H9 (cell line): ENCODE measurements around the gene SPRR5. TPM values are rescaled to one million over a fixed set of nuclear protein-coding genes. Genes with fewer than 3 reads are reported as not detected.

Experiments
- DNase-seq: peaks from one replicate; pipeline ENCODE4 v3.0.0-alpha.2; 2017
- H2AFZ ChIP-seq: one replicate; pipeline ENCODE4 v1.6.1; 2013; ENCODE audit warnings: mild to moderate bottlenecking, low read length, control low read depth, moderate library complexity
- H2AK5ac ChIP-seq: 2 replicates; pipeline ENCODE4 v1.6.1; 2013; ENCODE audit warnings: low read length, control low read depth, mixed read lengths; ENCODE audit not compliant: insufficient read length
- H2BK120ac ChIP-seq: one replicate; pipeline ENCODE4 v1.6.1; 2013; ENCODE audit warnings: low read depth, mild to moderate bottlenecking, low read length, control low read depth, inconsistent platforms; ENCODE audit not compliant: poor library complexity, severe bottlenecking
- H2BK12ac ChIP-seq: 2 replicates; pipeline ENCODE4 v1.6.1; 2013; ENCODE audit warnings: low read length, control low read depth, mixed read lengths, low read depth; ENCODE audit not compliant: insufficient read length
- H2BK15ac ChIP-seq: 2 replicates; pipeline ENCODE4 v1.6.1; 2013; ENCODE audit warnings: low read depth, low read length, control low read depth
- H2BK20ac ChIP-seq: one replicate; pipeline ENCODE4 v1.6.1; 2013; ENCODE audit warnings: low read depth, mild to moderate bottlenecking, low read length, control low read depth, inconsistent platforms; ENCODE audit not compliant: poor library complexity, severe bottlenecking
- H2BK5ac ChIP-seq: 2 replicates; pipeline ENCODE4 v1.6.1; 2013; ENCODE audit warnings: low read length, control low read depth, mixed read lengths; ENCODE audit not compliant: insufficient read length
- H3K14ac ChIP-seq: 2 replicates; pipeline ENCODE4 v1.6.1; 2013; ENCODE audit warnings: low read length, control low read depth; ENCODE audit not compliant: insufficient read depth
- H3K18ac ChIP-seq: 2 replicates; pipeline ENCODE4 v1.6.1; 2013; ENCODE audit warnings: low read depth, mild to moderate bottlenecking, mixed read lengths, low read length, control low read depth; ENCODE audit not compliant: insufficient read length
- H3K23ac ChIP-seq: 2 replicates; pipeline ENCODE4 v1.6.1; 2013; ENCODE audit warnings: low read length, control low read depth, mixed read lengths, low read depth; ENCODE audit not compliant: insufficient read length
- H3K23me2 ChIP-seq: 2 replicates; pipeline ENCODE4 v1.6.1; 2013; ENCODE audit warnings: low read depth, mild to moderate bottlenecking, mixed read lengths, low read length, control low read depth; ENCODE audit not compliant: insufficient read length, poor library complexity, severe bottlenecking
- H3K27ac ChIP-seq: 2 replicates; pipeline ENCODE4 v1.5.1; 2013; ENCODE audit warnings: low read length, control low read depth, mixed read lengths, low read depth; ENCODE audit not compliant: insufficient read length
- H3K27me3 ChIP-seq: 2 replicates; pipeline ENCODE4 v1.6.1; 2013; ENCODE audit warnings: low read length, control low read depth, inconsistent platforms; ENCODE audit not compliant: insufficient read depth
- H3K4ac ChIP-seq: 2 replicates; pipeline ENCODE4 v1.6.1; 2013; ENCODE audit warnings: low read depth, mild to moderate bottlenecking, control low read depth, inconsistent platforms, low read length, moderate library complexity
- H3K4me1 ChIP-seq: 2 replicates; pipeline ENCODE4 v1.6.1; 2013; ENCODE audit warnings: low read length, control low read depth, inconsistent platforms; ENCODE audit not compliant: insufficient read depth
- H3K4me2 ChIP-seq: 2 replicates; pipeline ENCODE4 v1.6.1; 2013; ENCODE audit warnings: low read length, control low read depth, mixed read lengths; ENCODE audit not compliant: insufficient read length, insufficient read depth
- H3K56ac ChIP-seq: 2 replicates; pipeline ENCODE4 v1.6.1; 2013; ENCODE audit warnings: low read depth, mild to moderate bottlenecking, mixed read lengths, low read length, control low read depth; ENCODE audit not compliant: insufficient read length
- H3K79me1 ChIP-seq: 2 replicates; pipeline ENCODE4 v1.6.1; 2013; ENCODE audit warnings: low read depth, mild to moderate bottlenecking, moderate library complexity, low read length, control low read depth, inconsistent platforms; ENCODE audit not compliant: insufficient read depth, poor library complexity, severe bottlenecking
- H3K79me2 ChIP-seq: 2 replicates; pipeline ENCODE4 v1.6.1; 2013; ENCODE audit warnings: low read length, control low read depth, inconsistent platforms; ENCODE audit not compliant: insufficient read depth
- H3K9ac ChIP-seq: 2 replicates; pipeline ENCODE4 v1.6.1; 2013; ENCODE audit warnings: low read length, control low read depth, mixed read lengths; ENCODE audit not compliant: insufficient read length; ENCODE audit errors: extremely low read depth
- H3K9me3 ChIP-seq: one replicate; pipeline ENCODE4 v1.6.1; 2013; ENCODE audit warnings: low read depth, low read length, inconsistent platforms; ENCODE audit not compliant: control insufficient read depth
- H3T11ph ChIP-seq: one replicate; pipeline ENCODE4 v1.6.1; 2013; ENCODE audit warnings: mild to moderate bottlenecking, low read length, control low read depth, inconsistent platforms
- H4K20me1 ChIP-seq: one replicate; pipeline ENCODE4 v1.6.1; 2013; ENCODE audit not compliant: control insufficient read depth, insufficient read length, insufficient read depth
- H4K5ac ChIP-seq: 2 replicates; pipeline ENCODE4 v1.6.1; 2013; ENCODE audit warnings: low read depth, mild to moderate bottlenecking, mixed read lengths, low read length, control low read depth; ENCODE audit not compliant: insufficient read length
- H4K8ac ChIP-seq: replicated peaks from 2 replicates; pipeline ENCODE4 v1.6.1; 2013; ENCODE audit warnings: low read length, control low read depth, mixed read lengths, low read depth; ENCODE audit not compliant: insufficient read length
- H4K91ac ChIP-seq: 2 replicates; pipeline ENCODE4 v1.6.1; 2013; ENCODE audit warnings: low read depth, mild to moderate bottlenecking, moderate library complexity, mixed read lengths, low read length, control low read depth; ENCODE audit not compliant: insufficient read length
- H3K27ac Mint-ChIP-seq, 3 experiments: 2 replicates in 2 of 3; 3 replicates in 1 of 3; pipeline ENCODE4 v1.8.0; 2020 to 2021; ENCODE audit warnings: mixed read lengths in 3 of 3, mild to moderate bottlenecking in 1 of 3, moderate library complexity in 1 of 3
- H3K27me3 Mint-ChIP-seq: 2 replicates; pipeline ENCODE4 v1.8.0; 2021; ENCODE audit warnings: low read depth, mild to moderate bottlenecking, moderate library complexity, mixed read lengths
- H3K36me3 Mint-ChIP-seq, 3 experiments: 2 replicates in 2 of 3; 3 replicates in 1 of 3; pipeline ENCODE4 v1.8.0; 2020 to 2021; ENCODE audit warnings: low read depth in 3 of 3, mixed read lengths in 3 of 3; ENCODE audit not compliant: insufficient read depth in 1 of 3
- H3K4me1 Mint-ChIP-seq, 2 experiments: 2 replicates each; pipeline ENCODE4 v1.8.0; 2020; ENCODE audit warnings: mixed read lengths in 2 of 2
- H3K4me3 Mint-ChIP-seq, 2 experiments: 2 replicates in 1 of 2; 3 replicates in 1 of 2; pipeline ENCODE4 v1.8.0; 2020 to 2021; ENCODE audit warnings: mild to moderate bottlenecking in 2 of 2, mixed read lengths in 2 of 2, moderate library complexity in 1 of 2
- H3K9me3 Mint-ChIP-seq, 2 experiments: 2 replicates in 1 of 2; 3 replicates in 1 of 2; pipeline ENCODE4 v1.8.0; 2020; ENCODE audit warnings: mild to moderate bottlenecking in 2 of 2, mixed read lengths in 2 of 2, moderate library complexity in 1 of 2
- CTCF ChIP-seq: fragments of 200-600 bp; sonication (generic); conservative IDR thresholded peaks from 3 replicates; pipeline ENCODE4 v1.8.0; 2021; ENCODE audit warnings: antibody characterized with exemption, mild to moderate bottlenecking
- WGBS: extraction: QIAGEN DNeasy Blood & Tissue Kit; methylation state at CpG from one replicate; pipeline ENCODE4 v1.1.7; 2013; ENCODE audit warnings: missing lambda C conversion rate, low lambda C conversion rate, mixed read lengths; ENCODE audit not compliant: insufficient read length; ENCODE audit errors: extremely low coverage; 5-methylcytosine and 5-hydroxymethylcytosine counted together
- total RNA-seq: library from RNA; stranded (reverse); gene quantifications from 2 replicates; pipeline ENCODE4 v1.2.1, GENCODE V29; 2021

SPRR5 gene
- total RNA-seq, 1 experiment from 2014 or later: not detected

GRCh38 chr1:152928671-152929070, 18.3 kb upstream of the SPRR5 start:
- Histone ChIP-seq H3K4ac (no peak overlapping the region), H3K4me1 (no peaks in the 10 kb centered on the region), H3K18ac (no peak overlapping the region), H3K27me3 (no peaks in the 10 kb centered on the region), H4K20me1 (no peaks in the 10 kb centered on the region), H2AFZ (no peak overlapping the region), H3K9ac (no peak overlapping the region), H3K9me3 (peaks cover 13% of the 10 kb centered on the region), H3T11ph (no peak overlapping the region), H4K8ac (no peak overlapping the region), H3K79me1 (no peaks in the 10 kb centered on the region), H2BK5ac (no peak overlapping the region), H2BK120ac (no peak overlapping the region), H3K23ac (no peak overlapping the region), H2BK12ac (no peak overlapping the region), H3K4me2 (no peak overlapping the region), H4K5ac (no peak overlapping the region), H3K79me2 (no peaks in the 10 kb centered on the region), H2BK20ac (no peak overlapping the region), H3K56ac (no peak overlapping the region), H3K14ac (no peak overlapping the region), H4K91ac (no peak overlapping the region), H3K23me2 (no peaks in the 10 kb centered on the region), H3K27ac (no peak overlapping the region), H2AK5ac (no peak overlapping the region), H2BK15ac (no peak overlapping the region)
- no peak for TF ChIP-seq CTCF
- peaks cover 2 to 10% (median 5%) of the 10 kb centered on the region in 3 experiments for H3K36me3 Mint-ChIP-seq
- no peaks in the 10 kb centered on the region for H3K4me1 Mint-ChIP-seq
- H3K27ac Mint-ChIP-seq: no peak overlapping the region
- no CpG with 5 or more reads among the region's 3 CpGs for WGBS
- H3K9me3 Mint-ChIP-seq: peaks cover 50 to 51% of the 10 kb centered on the region in 2 experiments
- no peaks in the 10 kb centered on the region for H3K27me3 Mint-ChIP-seq
- DNase-seq: no peak
- H3K4me3 Mint-ChIP-seq: no peak overlapping the region
